HCT116 (cell line): Measurements from ENCODE around the gene HYAL4. TPM values are rescaled to one million over a fixed set of nuclear protein-coding genes. Genes with fewer than 3 reads are reported as not detected.

Experiments used
- ATAC-seq: fragments of 200-7000 bp; cut with Tn5 transposase; 2 replicates; pipeline ENCODE4 v1.9.1; 2020; ENCODE audit warnings: mild to moderate bottlenecking, moderate library complexity
- BruUV-seq: library from RNA; stranded (reverse); fragments of 400-500 nt; replicated peaks from 2 replicates; lab custom pipeline; 2021; lab: Mats Ljungman, UMichigan
- CTCF ChIA-PET: fragments of 300-600 bp; sonication (Branson Sonifier 250); formaldehyde crosslinking; loops from one replicate; lab custom pipeline; 2021; ENCODE audit warnings: antibody characterized with exemption; lab: Charles Lee
- POLR2A ChIA-PET: fragments of 300-600, 350-600 bp; sonication (Branson Sonifier 250); formaldehyde crosslinking; loops from one replicate; lab custom pipeline; 2021; ENCODE audit warnings: antibody characterized with exemption; lab: Charles Lee
- RAD21 ChIA-PET, 2 experiments: fragments of 300-600 bp; sonication (Branson Sonifier 250); formaldehyde crosslinking; loops; one replicate each; lab custom pipeline; 2023; ENCODE audit warnings: low total read pairs in 2 of 2; ENCODE audit not compliant: uncharacterized antibody in 2 of 2, unreplicated experiment in 2 of 2, low non-redundant PET in 1 of 2; lab: Charles Lee
- DNase-seq: peaks from one replicate; pipeline ENCODE4 v3.0.0-alpha.2; 2010; ENCODE audit warnings: low read depth, low spot score
- H2AFZ ChIP-seq: fragments of 200-600 bp; shearing (Covaris generic), sonication (generic); 2 replicates; pipeline ENCODE4 v1.6.1; 2017; ENCODE audit warnings: low read depth, mixed run types, mixed read lengths, antibody characterized with exemption, low read length; ENCODE audit not compliant: poor library complexity, severe bottlenecking
- H3K27ac ChIP-seq: 2 replicates; pipeline ENCODE4 v1.5.1; 2012; ENCODE audit warnings: low read depth, low read length
- H3K27me3 ChIP-seq: fragments of 200-600 bp; sonication (generic); 2 replicates; pipeline ENCODE4 v1.6.1; 2016; ENCODE audit warnings: mixed run types, low read length, mixed read lengths; ENCODE audit not compliant: insufficient read depth
- H3K36me3 ChIP-seq, 2 experiments: fragments of 200-500 bp in 1 of 2; fragments of 200-600 bp in 1 of 2; sonication (Bioruptor generic) in 1 of 2; sonication (generic) in 1 of 2; 2 replicates each; pipeline versions ENCODE4 v1.5.1 to v1.6.1; 2014 to 2016; ENCODE audit warnings: low read length in 2 of 2, inconsistent platforms in 1 of 2, mixed read lengths in 1 of 2, mixed run types in 1 of 2; ENCODE audit not compliant: insufficient read depth in 2 of 2, control insufficient read depth in 1 of 2
- H3K4me1 ChIP-seq, 2 experiments: fragments of 200-600 bp in 1 of 2; sonication (generic) in 1 of 2; 2 replicates each; pipeline versions ENCODE4 v1.5.1 to v1.6.1; 2012 to 2017; ENCODE audit warnings: low read length in 2 of 2, inconsistent platforms in 1 of 2, mild to moderate bottlenecking in 1 of 2, mixed read lengths in 1 of 2, mixed run types in 1 of 2, moderate library complexity in 1 of 2; ENCODE audit not compliant: insufficient read depth in 2 of 2, control insufficient read depth in 1 of 2
- H3K4me2 ChIP-seq: fragments of 200-600 bp; sonication (generic); 2 replicates; pipeline ENCODE4 v1.6.1; 2017; ENCODE audit warnings: mixed run types, low read length, mixed read lengths
- H3K4me3 ChIP-seq, 2 experiments: fragments of 200-600 bp in 1 of 2; sonication (generic) in 1 of 2; replicated peaks in 1 of 2; 2 replicates each; pipeline ENCODE4 v1.5.1; 2011 to 2016; ENCODE audit warnings: low read length in 2 of 2, control low read depth in 1 of 2, low read depth in 1 of 2, mild to moderate bottlenecking in 1 of 2, mixed read lengths in 1 of 2, mixed run types in 1 of 2
- H3K79me2 ChIP-seq: fragments of 200-600 bp; sonication (generic); 2 replicates; pipeline ENCODE4 v1.6.1; 2017; ENCODE audit warnings: mild to moderate bottlenecking, mixed run types, low read length, moderate library complexity, mixed read lengths; ENCODE audit not compliant: insufficient read depth
- H3K9ac ChIP-seq: fragments of 200-600 bp; sonication (generic); 2 replicates; pipeline ENCODE4 v1.6.1; 2016; ENCODE audit warnings: low read length, mixed read lengths
- H3K9me2 ChIP-seq: fragments of 200-600 bp; sonication (generic), shearing (Covaris generic); 2 replicates; pipeline ENCODE4 v1.6.1; 2017; ENCODE audit warnings: mixed run types, mild to moderate bottlenecking, moderate library complexity; ENCODE audit not compliant: insufficient read depth
- H3K9me3 ChIP-seq, 2 experiments: fragments of 200-500 bp in 1 of 2; fragments of 200-600 bp in 1 of 2; sonication (Bioruptor generic) in 1 of 2; sonication (generic) in 1 of 2; 2 replicates each; pipeline ENCODE4 v1.6.1; 2014 to 2017; ENCODE audit warnings: low read length in 2 of 2, mixed read lengths in 2 of 2, inconsistent platforms in 1 of 2, low read depth in 1 of 2, mild to moderate bottlenecking in 1 of 2, mixed run types in 1 of 2, moderate library complexity in 1 of 2; ENCODE audit not compliant: control insufficient read depth in 1 of 2, insufficient read depth in 1 of 2
- H4K20me1 ChIP-seq: fragments of 200-600 bp; sonication (generic), shearing (Covaris generic); 2 replicates; pipeline ENCODE4 v1.6.1; 2017; ENCODE audit warnings: mixed run types, mild to moderate bottlenecking, moderate library complexity; ENCODE audit not compliant: insufficient read depth
- CEBPB ChIP-seq: IDR thresholded peaks from 2 replicates; pipeline ENCODE4 v1.6.1; 2012; ENCODE audit warnings: low read depth
- CTCF ChIP-seq, 3 experiments: fragments of 200-600 bp in 1 of 3; sonication (generic) in 1 of 3; IDR thresholded peaks in 2 of 3; conservative IDR thresholded peaks in 1 of 3; 2 replicates each; pipeline ENCODE4 v1.5.1; 2012 to 2017; ENCODE audit warnings: low read depth in 2 of 3, low read length in 2 of 3, antibody characterized with exemption in 1 of 3, borderline replicate concordance in 1 of 3, control low read depth in 1 of 3, mild to moderate bottlenecking in 1 of 3, mixed read lengths in 1 of 3, mixed run types in 1 of 3, moderate library complexity in 1 of 3; ENCODE audit not compliant: insufficient read depth in 1 of 3
- RAD21 ChIP-seq: IDR thresholded peaks from 2 replicates; pipeline ENCODE4 v1.6.1; 2012; ENCODE audit warnings: low read depth, mild to moderate bottlenecking
- YY1 ChIP-seq: IDR thresholded peaks from 2 replicates; pipeline ENCODE4 v1.6.1; 2011; ENCODE audit warnings: low read length, low read depth, moderate library complexity, mild to moderate bottlenecking; ENCODE audit not compliant: insufficient replicate concordance; ENCODE audit errors: extremely low read depth
- intact Hi-C: fragments of 100-400 bp; cut with micrococcal nuclease; formaldehyde crosslinking; loops from 2 replicates; pipeline ENCODE4 v1.10.0; 2022
- total RNA-seq: library from RNA; stranded (reverse); gene quantifications from one replicate; pipeline ENCODE4 v1.2.1, GENCODE V29; 2021; ENCODE audit not compliant: unreplicated experiment

Gene HYAL4
- total RNA-seq, 1 experiment from 2014 or later: not detected

GRCh38 chr7:123871998-123872867 is 27.3 kb downstream of the HYAL4 start:
- intact Hi-C loops: loop anchor here (1.0 to 2.0 kb wide), 5 partner anchors 74 to 377 kb away; no protein-coding TSS in a partner anchor
- peak; percentile 85 for TF ChIP-seq RAD21
- peak; percentile 54 to 67 (median 58); a peak in 5 of 6 replicates for TF ChIP-seq CTCF (IDR thresholded peaks at IDR 0.05 in 2 of 3, conservative IDR thresholded peaks at IDR 0.05 in 1 of 3; ENCODE audit: borderline replicate concordance in 1 of 3, insufficient read depth in 1 of 3, low read depth in 2 of 3, low read length in 2 of 3)
- no peak for TF ChIP-seq YY1
- TF ChIP-seq CEBPB: no peak
- ChIA-PET CTCF (interaction anchor here (0.8 to 3.4 kb wide), 17 partner anchors 9 to 663 kb away, joined by 3 to 33 read pairs (median 4); partner anchors contain the start of gene WASL), POLR2A (interaction anchor here (1.0 kb wide), 1 partner anchor 123 kb away, joined by 3 read pairs; the partner anchor contains the start of gene WASL), RAD21 (interaction anchor here (0.9 to 1.8 kb wide), 4 partner anchors 74 to 378 kb away, joined by 4 to 8 read pairs (median 6); no protein-coding TSS in a partner anchor)
- Histone ChIP-seq H3K9me2 (no peaks in the 10 kb centered on the region), H3K36me3 (no peaks in the 10 kb centered on the region), H3K4me2 (peak overlapping the region; percentile 2; the same call in 1 of the 2 replicates), H3K4me3 (no peak overlapping the region), H3K27me3 (no peaks in the 10 kb centered on the region), H4K20me1 (no peaks in the 10 kb centered on the region), H3K9me3 (no peaks in the 10 kb centered on the region), H2AFZ (peak overlapping the region; percentile 90), H3K9ac (no peak overlapping the region), H3K27ac (no peak overlapping the region), H3K79me2 (no peaks in the 10 kb centered on the region), H3K4me1 (no peaks in the 10 kb centered on the region)
- peak; percentile 99 for ATAC-seq
- peak; percentile 51 for DNase-seq
- no TSS peak for BruUV-seq
